ENCODE data around the gene NOC4L. TPM values are rescaled to one million over a fixed set of nuclear protein-coding genes. Genes with fewer than 3 reads are reported as not detected.
A peak's percentile ranks its signal among the peaks of the same experiment; 100 is the strongest.

NOC4L gene
- total RNA-seq, 1 experiment from 2014 or later = 41.4 TPM

DNA sequence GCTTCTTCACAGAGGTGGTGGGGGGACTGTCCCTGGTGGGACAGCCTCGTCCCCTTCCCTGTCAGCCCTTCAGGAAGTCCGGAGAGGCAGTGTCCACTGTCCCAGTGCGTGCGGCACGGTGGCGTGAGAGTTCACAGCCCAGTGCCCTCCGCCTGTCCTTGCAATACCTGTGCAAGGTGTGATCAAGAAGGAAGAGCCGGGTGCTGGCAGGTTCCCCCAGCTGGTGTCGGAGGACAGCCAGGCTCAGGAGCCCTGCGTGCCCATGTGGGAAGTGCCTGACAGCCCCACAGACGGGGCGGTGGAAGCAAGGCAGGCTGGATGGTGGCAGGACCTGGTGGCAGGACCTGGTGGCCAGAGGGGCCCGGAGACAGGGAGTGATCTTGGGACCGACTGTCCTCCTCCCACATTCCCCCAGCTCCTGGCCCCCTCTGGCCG, 16.4 kb downstream of the NOC4L start (continued):
- TF ChIP-seq, protein P1, sequence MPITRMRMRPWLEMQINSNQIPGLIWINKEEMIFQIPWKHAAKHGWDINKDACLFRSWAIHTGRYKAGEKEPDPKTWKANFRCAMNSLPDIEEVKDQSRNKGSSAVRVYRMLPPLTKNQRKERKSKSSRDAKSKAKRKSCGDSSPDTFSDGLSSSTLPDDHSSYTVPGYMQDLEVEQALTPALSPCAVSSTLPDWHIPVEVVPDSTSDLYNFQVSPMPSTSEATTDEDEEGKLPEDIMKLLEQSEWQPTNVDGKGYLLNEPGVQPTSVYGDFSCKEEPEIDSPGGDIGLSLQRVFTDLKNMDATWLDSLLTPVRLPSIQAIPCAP (CRISPR knock-in tag; IDR thresholded peaks at IDR 0.05) = no peak
- TF ChIP-seq CREB1 (CRISPR knock-in tag; IDR thresholded peaks at IDR 0.05) = no peak
- no peak for TF ChIP-seq NR3C1 (CRISPR knock-in tag; conservative IDR thresholded peaks at IDR 0.05; ENCODE audit: low read depth)

GRCh38 chr12:132161036-132161781, 17.0 kb downstream of the NOC4L start:
- CTCF ChIA-PET = interaction anchor here (0.6 to 3.4 kb wide), 10 partner anchors 8 to 400 kb away, joined by 3 to 32 read pairs (median 4); no protein-coding TSS in a partner anchor
- DNase-seq (ENCODE audit: low spot score) (no peak), ATAC-seq (no peak; the same call in 1 of the 2 replicates)
- POLR2A ChIA-PET = no interaction called here
- Mint-ChIP-seq H3K27ac (no peak overlapping the region), H3K4me3 (no peak overlapping the region), H3K4me1 (no peaks in the 10 kb centered on the region), H3K36me3 (no peaks in the 10 kb centered on the region), H3K27me3 (ENCODE audit: low read depth) (peaks cover 12% of the 10 kb centered on the region), H3K9me3 (peaks cover 6% of the 10 kb centered on the region)
- no peak for TF ChIP-seq ATF3 (CRISPR knock-in tag; conservative IDR thresholded peaks at IDR 0.05)
- TF ChIP-seq, protein P2, sequence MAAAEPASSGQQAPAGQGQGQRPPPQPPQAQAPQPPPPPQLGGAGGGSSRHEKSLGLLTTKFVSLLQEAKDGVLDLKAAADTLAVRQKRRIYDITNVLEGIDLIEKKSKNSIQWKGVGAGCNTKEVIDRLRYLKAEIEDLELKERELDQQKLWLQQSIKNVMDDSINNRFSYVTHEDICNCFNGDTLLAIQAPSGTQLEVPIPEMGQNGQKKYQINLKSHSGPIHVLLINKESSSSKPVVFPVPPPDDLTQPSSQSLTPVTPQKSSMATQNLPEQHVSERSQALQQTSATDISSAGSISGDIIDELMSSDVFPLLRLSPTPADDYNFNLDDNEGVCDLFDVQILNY (CRISPR knock-in tag; IDR thresholded peaks at IDR 0.05) = no peak
- TF ChIP-seq ZNF263 (CRISPR knock-in tag; IDR thresholded peaks at IDR 0.05; ENCODE audit: low read depth) = peak; percentile 84

DNA sequence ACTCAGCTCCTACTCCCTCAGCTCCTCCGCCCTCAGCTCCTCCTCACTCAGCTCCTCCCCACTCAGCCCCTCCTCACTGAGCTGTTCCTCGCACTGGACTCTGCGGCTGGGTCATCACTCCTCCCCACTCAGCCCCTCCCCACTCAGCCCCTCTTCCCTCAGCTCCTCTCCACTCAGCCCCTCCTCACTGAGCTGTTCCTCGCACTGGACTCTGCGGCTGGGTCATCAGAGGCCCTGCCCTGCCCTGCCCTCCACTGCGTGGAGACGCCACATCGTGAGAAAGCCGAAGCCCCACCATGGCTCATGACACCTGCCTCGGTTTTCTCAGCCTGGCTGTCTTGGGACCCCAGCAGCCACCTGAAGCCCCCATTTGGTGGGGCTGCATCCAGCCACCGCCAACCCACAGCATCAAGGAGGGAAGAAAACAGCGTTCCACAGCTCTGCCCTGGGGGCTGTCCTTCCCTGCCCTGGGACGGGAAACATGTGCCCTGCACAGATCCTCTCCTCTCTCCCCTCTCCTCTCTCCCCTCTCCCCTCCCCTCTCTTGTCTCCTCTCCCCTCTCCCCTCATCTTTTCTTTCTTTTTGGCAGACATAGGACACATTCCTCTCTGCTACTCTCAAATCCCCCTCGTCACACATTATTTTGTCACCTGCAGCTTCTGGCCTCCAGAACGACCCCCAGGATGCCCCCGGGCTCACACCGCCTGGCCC, 17.7 kb downstream of the NOC4L start:
- CTCF ChIA-PET = interaction anchor here (0.6 to 3.4 kb wide), 11 partner anchors 9 to 399 kb away, joined by 3 to 32 read pairs (median 4); no protein-coding TSS in a partner anchor
- Mint-ChIP-seq H3K4me1 (no peaks in the 10 kb centered on the region), H3K27me3 (ENCODE audit: low read depth) (peaks cover 12% of the 10 kb centered on the region), H3K9me3 (peaks cover 11% of the 10 kb centered on the region), H3K27ac (no peak overlapping the region), H3K36me3 (no peaks in the 10 kb centered on the region), H3K4me3 (no peak overlapping the region)
- POLR2A ChIA-PET = no interaction called here
- DNase-seq (ENCODE audit: low spot score) (no peak), ATAC-seq (no peak)
- TF ChIP-seq, protein P3, sequence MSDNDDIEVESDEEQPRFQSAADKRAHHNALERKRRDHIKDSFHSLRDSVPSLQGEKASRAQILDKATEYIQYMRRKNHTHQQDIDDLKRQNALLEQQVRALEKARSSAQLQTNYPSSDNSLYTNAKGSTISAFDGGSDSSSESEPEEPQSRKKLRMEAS (CRISPR knock-in tag; IDR thresholded peaks at IDR 0.05) = no peak
- no peak for TF ChIP-seq TEAD4 (CRISPR knock-in tag; IDR thresholded peaks at IDR 0.05)
- TF ChIP-seq, protein P4, sequence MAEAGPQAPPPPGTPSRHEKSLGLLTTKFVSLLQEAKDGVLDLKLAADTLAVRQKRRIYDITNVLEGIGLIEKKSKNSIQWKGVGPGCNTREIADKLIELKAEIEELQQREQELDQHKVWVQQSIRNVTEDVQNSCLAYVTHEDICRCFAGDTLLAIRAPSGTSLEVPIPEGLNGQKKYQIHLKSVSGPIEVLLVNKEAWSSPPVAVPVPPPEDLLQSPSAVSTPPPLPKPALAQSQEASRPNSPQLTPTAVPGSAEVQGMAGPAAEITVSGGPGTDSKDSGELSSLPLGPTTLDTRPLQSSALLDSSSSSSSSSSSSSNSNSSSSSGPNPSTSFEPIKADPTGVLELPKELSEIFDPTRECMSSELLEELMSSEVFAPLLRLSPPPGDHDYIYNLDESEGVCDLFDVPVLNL (CRISPR knock-in tag; IDR thresholded peaks at IDR 0.05; ENCODE audit: borderline replicate concordance, low read depth) = no peak
- TF ChIP-seq IRF2 (CRISPR knock-in tag; IDR thresholded peaks at IDR 0.05; ENCODE audit: borderline replicate concordance, low read depth) = no peak
- no peak for TF ChIP-seq NFATC4 (CRISPR knock-in tag; IDR thresholded peaks at IDR 0.05)
- TF ChIP-seq, protein P5, sequence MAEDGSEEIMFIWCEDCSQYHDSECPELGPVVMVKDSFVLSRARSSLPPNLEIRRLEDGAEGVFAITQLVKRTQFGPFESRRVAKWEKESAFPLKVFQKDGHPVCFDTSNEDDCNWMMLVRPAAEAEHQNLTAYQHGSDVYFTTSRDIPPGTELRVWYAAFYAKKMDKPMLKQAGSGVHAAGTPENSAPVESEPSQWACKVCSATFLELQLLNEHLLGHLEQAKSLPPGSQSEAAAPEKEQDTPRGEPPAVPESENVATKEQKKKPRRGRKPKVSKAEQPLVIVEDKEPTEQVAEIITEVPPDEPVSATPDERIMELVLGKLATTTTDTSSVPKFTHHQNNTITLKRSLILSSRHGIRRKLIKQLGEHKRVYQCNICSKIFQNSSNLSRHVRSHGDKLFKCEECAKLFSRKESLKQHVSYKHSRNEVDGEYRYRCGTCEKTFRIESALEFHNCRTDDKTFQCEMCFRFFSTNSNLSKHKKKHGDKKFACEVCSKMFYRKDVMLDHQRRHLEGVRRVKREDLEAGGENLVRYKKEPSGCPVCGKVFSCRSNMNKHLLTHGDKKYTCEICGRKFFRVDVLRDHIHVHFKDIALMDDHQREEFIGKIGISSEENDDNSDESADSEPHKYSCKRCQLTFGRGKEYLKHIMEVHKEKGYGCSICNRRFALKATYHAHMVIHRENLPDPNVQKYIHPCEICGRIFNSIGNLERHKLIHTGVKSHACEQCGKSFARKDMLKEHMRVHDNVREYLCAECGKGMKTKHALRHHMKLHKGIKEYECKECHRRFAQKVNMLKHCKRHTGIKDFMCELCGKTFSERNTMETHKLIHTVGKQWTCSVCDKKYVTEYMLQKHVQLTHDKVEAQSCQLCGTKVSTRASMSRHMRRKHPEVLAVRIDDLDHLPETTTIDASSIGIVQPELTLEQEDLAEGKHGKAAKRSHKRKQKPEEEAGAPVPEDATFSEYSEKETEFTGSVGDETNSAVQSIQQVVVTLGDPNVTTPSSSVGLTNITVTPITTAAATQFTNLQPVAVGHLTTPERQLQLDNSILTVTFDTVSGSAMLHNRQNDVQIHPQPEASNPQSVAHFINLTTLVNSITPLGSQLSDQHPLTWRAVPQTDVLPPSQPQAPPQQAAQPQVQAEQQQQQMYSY (CRISPR knock-in tag; IDR thresholded peaks at IDR 0.05) = no peak
- TF ChIP-seq, protein P6, sequence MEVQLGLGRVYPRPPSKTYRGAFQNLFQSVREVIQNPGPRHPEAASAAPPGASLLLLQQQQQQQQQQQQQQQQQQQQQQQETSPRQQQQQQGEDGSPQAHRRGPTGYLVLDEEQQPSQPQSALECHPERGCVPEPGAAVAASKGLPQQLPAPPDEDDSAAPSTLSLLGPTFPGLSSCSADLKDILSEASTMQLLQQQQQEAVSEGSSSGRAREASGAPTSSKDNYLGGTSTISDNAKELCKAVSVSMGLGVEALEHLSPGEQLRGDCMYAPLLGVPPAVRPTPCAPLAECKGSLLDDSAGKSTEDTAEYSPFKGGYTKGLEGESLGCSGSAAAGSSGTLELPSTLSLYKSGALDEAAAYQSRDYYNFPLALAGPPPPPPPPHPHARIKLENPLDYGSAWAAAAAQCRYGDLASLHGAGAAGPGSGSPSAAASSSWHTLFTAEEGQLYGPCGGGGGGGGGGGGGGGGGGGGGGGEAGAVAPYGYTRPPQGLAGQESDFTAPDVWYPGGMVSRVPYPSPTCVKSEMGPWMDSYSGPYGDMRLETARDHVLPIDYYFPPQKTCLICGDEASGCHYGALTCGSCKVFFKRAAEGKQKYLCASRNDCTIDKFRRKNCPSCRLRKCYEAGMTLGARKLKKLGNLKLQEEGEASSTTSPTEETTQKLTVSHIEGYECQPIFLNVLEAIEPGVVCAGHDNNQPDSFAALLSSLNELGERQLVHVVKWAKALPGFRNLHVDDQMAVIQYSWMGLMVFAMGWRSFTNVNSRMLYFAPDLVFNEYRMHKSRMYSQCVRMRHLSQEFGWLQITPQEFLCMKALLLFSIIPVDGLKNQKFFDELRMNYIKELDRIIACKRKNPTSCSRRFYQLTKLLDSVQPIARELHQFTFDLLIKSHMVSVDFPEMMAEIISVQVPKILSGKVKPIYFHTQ (CRISPR knock-in tag; IDR thresholded peaks at IDR 0.05) = no peak
- no peak for TF ChIP-seq ZNF219 (CRISPR knock-in tag; IDR thresholded peaks at IDR 0.05; ENCODE audit: borderline replicate concordance)
- TF ChIP-seq FOXK1 (CRISPR knock-in tag; IDR thresholded peaks at IDR 0.05) = no peak
- TF ChIP-seq ZNF423 (CRISPR knock-in tag; IDR thresholded peaks at IDR 0.05) = no peak
- TF ChIP-seq, protein P1 (CRISPR knock-in tag; IDR thresholded peaks at IDR 0.05) = no peak
- no peak for TF ChIP-seq ZNF121 (CRISPR knock-in tag; IDR thresholded peaks at IDR 0.05)
- TF ChIP-seq MXD4 (CRISPR knock-in tag; IDR thresholded peaks at IDR 0.05; ENCODE audit: borderline replicate concordance) = no peak
